Transverse colon (tissue), 4 donors: Measurements from ENCODE around the gene SCYL2. TPM values are rescaled to one million over a fixed set of nuclear protein-coding genes. Genes with fewer than 3 reads are reported as not detected.

Experiments used
- DNase-seq: peaks from one replicate; pipeline ENCODE4 v3.0.0-alpha.2; 2019
- H3K27ac ChIP-seq, 4 donors: fragments of 200-600 bp; sonication (generic); 2 replicates each; pipeline ENCODE4 v1.5.1; 2016 to 2018; ENCODE audit warnings: inconsistent platforms in 4 of 4
- H3K27me3 ChIP-seq: fragments of 200-600 bp; sonication (generic); 2 replicates; pipeline ENCODE4 v1.5.1; 2017; ENCODE audit warnings: inconsistent platforms
- H3K36me3 ChIP-seq, 4 donors: fragments of 200-600 bp; sonication (generic); 2 replicates each; pipeline ENCODE4 v1.5.1; 2017 to 2019; ENCODE audit warnings: inconsistent platforms in 4 of 4
- H3K4me1 ChIP-seq, 4 donors: fragments of 200-600 bp; sonication (generic); 2 replicates each; pipeline ENCODE4 v1.5.1; 2017 to 2020; ENCODE audit warnings: inconsistent platforms in 4 of 4
- H3K4me3 ChIP-seq, 4 donors: fragments of 200-600 bp; sonication (generic); 1 replicate in 1 of 4; 2 replicates in 3 of 4; pipeline versions ENCODE4 v1.5.1 to v1.6.1; 2017 to 2019; ENCODE audit warnings: inconsistent platforms in 4 of 4
- H3K9me3 ChIP-seq, 2 donors: fragments of 200-600 bp; sonication (generic); 2 replicates each; pipeline ENCODE4 v1.5.1; 2017 to 2019; ENCODE audit warnings: inconsistent platforms in 2 of 2
- EP300 ChIP-seq: sonication (generic); formaldehyde crosslinking; IDR thresholded peaks from one replicate; pipeline ENCODE4 v1.6.1; 2017; ENCODE audit warnings: antibody characterized with exemption, low read depth
- POLR2A ChIP-seq: fragments of 450-650 bp; IDR thresholded peaks from one replicate; pipeline ENCODE4 v1.6.1; 2016; ENCODE audit warnings: antibody characterized with exemption, mild to moderate bottlenecking, moderate library complexity
- POLR2AphosphoS5 ChIP-seq, 3 donors: sonication (generic); formaldehyde crosslinking; IDR thresholded peaks; one replicate each; pipeline ENCODE4 v1.6.1; 2016; ENCODE audit warnings: antibody characterized with exemption in 3 of 3
- WGBS, 2 donors: methylation state at CpG; one replicate each; pipeline ENCODE4 v1.1.5; 2018; ENCODE audit warnings: low coverage in 1 of 2; 5-methylcytosine and 5-hydroxymethylcytosine counted together
- in situ Hi-C, 4 donors: fragments of 200-750 bp; cut with MboI; loops; one replicate each; pipeline versions ENCODE4 v1.15.0 to v1.15.1; 2017; ENCODE audit warnings: low sequenced_read_pairs in 3 of 4, low pct_ligation_motif_present in 1 of 4, low pct_unique_long_range_greater_than_20kb in 1 of 4
- intact Hi-C: fragments of 100-400 bp; cut with DNase I; formaldehyde crosslinking; loops from one replicate; pipeline ENCODE4 v1.15.1; 2023; ENCODE audit warnings: low total_unique reads
- total RNA-seq, 4 donors: library from RNA; depleted of rRNA; stranded (reverse); fragments of >200 nt; gene quantifications; one replicate each; pipeline ENCODE4 v1.1.0, GENCODE V29; 2016
- TF ChIP-seq, protein P1 (sequence below), 5 experiments: fragments of 200-600 bp in 3 of 5; fragments of 450-650 bp in 2 of 5; sonication (generic) in 3 of 5; IDR thresholded peaks; 1 replicate in 2 of 5; 2 replicates in 3 of 5; pipeline ENCODE4 v1.5.1; 2016 to 2017; ENCODE audit warnings: antibody characterized with exemption in 5 of 5, inconsistent platforms in 3 of 5, mild to moderate bottlenecking in 2 of 5, moderate library complexity in 1 of 5

SCYL2 gene
- total RNA-seq, 4 donors from 2014 or later, result 68.0 to 84.4 (median 72.6) TPM

- no peak for DNase-seq
- in situ Hi-C loops, result loop anchor here in 3 of 4 donors (25.0 kb wide), 1 partner anchor 364 kb away; no protein-coding TSS in a partner anchor
- no peak for TF ChIP-seq EP300
- no peak for TF ChIP-seq POLR2A
- TF ChIP-seq, protein P1, sequence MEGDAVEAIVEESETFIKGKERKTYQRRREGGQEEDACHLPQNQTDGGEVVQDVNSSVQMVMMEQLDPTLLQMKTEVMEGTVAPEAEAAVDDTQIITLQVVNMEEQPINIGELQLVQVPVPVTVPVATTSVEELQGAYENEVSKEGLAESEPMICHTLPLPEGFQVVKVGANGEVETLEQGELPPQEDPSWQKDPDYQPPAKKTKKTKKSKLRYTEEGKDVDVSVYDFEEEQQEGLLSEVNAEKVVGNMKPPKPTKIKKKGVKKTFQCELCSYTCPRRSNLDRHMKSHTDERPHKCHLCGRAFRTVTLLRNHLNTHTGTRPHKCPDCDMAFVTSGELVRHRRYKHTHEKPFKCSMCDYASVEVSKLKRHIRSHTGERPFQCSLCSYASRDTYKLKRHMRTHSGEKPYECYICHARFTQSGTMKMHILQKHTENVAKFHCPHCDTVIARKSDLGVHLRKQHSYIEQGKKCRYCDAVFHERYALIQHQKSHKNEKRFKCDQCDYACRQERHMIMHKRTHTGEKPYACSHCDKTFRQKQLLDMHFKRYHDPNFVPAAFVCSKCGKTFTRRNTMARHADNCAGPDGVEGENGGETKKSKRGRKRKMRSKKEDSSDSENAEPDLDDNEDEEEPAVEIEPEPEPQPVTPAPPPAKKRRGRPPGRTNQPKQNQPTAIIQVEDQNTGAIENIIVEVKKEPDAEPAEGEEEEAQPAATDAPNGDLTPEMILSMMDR (IDR thresholded peaks at IDR 0.05), result no peak
- no peak for TF ChIP-seq POLR2AphosphoS5 (IDR thresholded peaks at IDR 0.05)
- Histone ChIP-seq H3K27ac (no peak overlapping the region), H3K4me1 (peaks cover 0 to 4% (median 0%) of the 10 kb centered on the region in 4 donors), H3K27me3 (no peaks in the 10 kb centered on the region), H3K36me3 (no peaks in the 10 kb centered on the region), H3K9me3 (no peaks in the 10 kb centered on the region), H3K4me3 (no peak overlapping the region)
- intact Hi-C loops, result no loop called here
- 65 to 68% methylated on average over 9 to 11 of the region's 11 CpGs for WGBS, 2 donors
Observed at GRCh38 chr12:100372853-100373640, 106.1 kb downstream of the SCYL2 start.

DNA sequence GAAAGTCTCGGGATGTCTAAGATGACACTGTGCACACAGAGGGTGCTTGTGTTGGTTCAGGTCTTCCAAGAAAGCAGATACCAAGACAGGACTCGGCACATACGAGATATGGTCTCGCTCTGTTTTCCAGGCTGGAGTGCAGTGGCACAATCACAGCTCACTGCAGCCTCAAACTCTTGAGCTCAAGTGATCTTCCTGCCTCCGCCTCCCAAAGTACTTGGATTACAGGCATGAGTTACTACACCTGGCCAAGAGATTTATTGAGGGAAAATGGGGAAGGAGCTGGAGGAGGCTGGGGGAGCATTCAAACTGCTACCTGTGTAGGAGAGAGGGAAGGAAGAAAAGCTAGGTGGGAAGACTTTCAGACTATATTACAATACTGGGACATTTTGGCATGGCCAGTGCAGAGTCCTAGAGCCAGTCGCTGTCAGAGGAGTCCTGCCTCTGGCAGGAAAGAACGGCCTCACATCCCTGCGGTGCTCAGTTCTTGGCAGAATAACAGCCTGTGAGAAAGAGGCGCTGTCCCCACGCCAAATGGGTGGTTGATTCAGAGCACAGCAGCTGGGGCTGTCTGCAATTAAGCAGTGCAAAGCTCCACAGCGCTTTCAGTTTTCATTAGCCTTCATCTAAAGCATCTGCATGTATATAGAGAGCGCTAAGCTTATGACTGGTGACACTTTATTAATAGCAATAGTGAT, 108.2 kb downstream of the SCYL2 start:
- Histone ChIP-seq H3K4me3 (no peak overlapping the region), H3K27ac (no peak overlapping the region), H3K27me3 (no peaks in the 10 kb centered on the region), H3K36me3 (no peaks in the 10 kb centered on the region), H3K9me3 (no peaks in the 10 kb centered on the region), H3K4me1 (peaks cover 0 to 4% (median 0%) of the 10 kb centered on the region in 4 donors)
- 55 to 65% methylated on average over 7 to 12 of the region's 12 CpGs for WGBS, 2 donors
- TF ChIP-seq POLR2A (no peak), POLR2AphosphoS5 (IDR thresholded peaks at IDR 0.05) (no peak), EP300 (no peak)
- TF ChIP-seq, protein P1 (IDR thresholded peaks at IDR 0.05), result no peak
- intact Hi-C loops (no loop called here), in situ Hi-C loops (loop anchor here in 3 of 4 donors (25.0 kb wide), 3 partner anchors 162 to 312 kb away; partner anchors contain the start of gene GAS2L3 (in 1 of the 3))
- DNase-seq, result peak; percentile 35

- no peak overlapping the region for H3K27ac ChIP-seq
- no peak for DNase-seq
- 87% methylated on average over 1 of the region's 1 CpG; no CpG with 5 or more reads in 1 of the 2 donors for WGBS, 2 donors
- intact Hi-C loops, result no loop called here
- H3K4me1 ChIP-seq, result peaks cover 0 to 4% (median 0%) of the 10 kb centered on the region in 4 donors
- no peaks in the 10 kb centered on the region for H3K36me3 ChIP-seq
- H3K9me3 ChIP-seq, result no peaks in the 10 kb centered on the region
- H3K27me3 ChIP-seq, result no peaks in the 10 kb centered on the region
- in situ Hi-C loops, result loop anchor here in 3 of 4 donors (25.0 kb wide), 3 partner anchors 161 to 311 kb away; partner anchors contain the start of gene GAS2L3 (in 1 of the 3)
- H3K4me3 ChIP-seq, result no peak overlapping the region
- TF ChIP-seq EP300 (no peak), POLR2AphosphoS5 (IDR thresholded peaks at IDR 0.05) (no peak), POLR2A (no peak)
- TF ChIP-seq, protein P1 (IDR thresholded peaks at IDR 0.05), result no peak
Observed at GRCh38 chr12:100376161-100376560, 109.2 kb downstream of the SCYL2 start.

GRCh38 chr12:100381379-100381778, 114.4 kb downstream of the SCYL2 start:
- Histone ChIP-seq H3K4me3 (no peak overlapping the region), H3K4me1 (no peaks in the 10 kb centered on the region), H3K27me3 (no peaks in the 10 kb centered on the region), H3K27ac (no peak overlapping the region), H3K36me3 (no peaks in the 10 kb centered on the region), H3K9me3 (no peaks in the 10 kb centered on the region)
- no peak for DNase-seq
- in situ Hi-C loops (loop anchor here in 3 of 4 donors (25.0 kb wide), 3 partner anchors 156 to 306 kb away; partner anchors contain the start of gene GAS2L3 (in 1 of the 3)), intact Hi-C loops (no loop called here)
- WGBS, 2 donors, result 61 to 81% methylated on average over 2 of the region's 2 CpGs
- TF ChIP-seq, protein P1 (IDR thresholded peaks at IDR 0.05), result no peak
- TF ChIP-seq POLR2A (no peak), EP300 (no peak), POLR2AphosphoS5 (IDR thresholded peaks at IDR 0.05) (no peak)
